ENCODE results near the gene GPR6.

DNA sequence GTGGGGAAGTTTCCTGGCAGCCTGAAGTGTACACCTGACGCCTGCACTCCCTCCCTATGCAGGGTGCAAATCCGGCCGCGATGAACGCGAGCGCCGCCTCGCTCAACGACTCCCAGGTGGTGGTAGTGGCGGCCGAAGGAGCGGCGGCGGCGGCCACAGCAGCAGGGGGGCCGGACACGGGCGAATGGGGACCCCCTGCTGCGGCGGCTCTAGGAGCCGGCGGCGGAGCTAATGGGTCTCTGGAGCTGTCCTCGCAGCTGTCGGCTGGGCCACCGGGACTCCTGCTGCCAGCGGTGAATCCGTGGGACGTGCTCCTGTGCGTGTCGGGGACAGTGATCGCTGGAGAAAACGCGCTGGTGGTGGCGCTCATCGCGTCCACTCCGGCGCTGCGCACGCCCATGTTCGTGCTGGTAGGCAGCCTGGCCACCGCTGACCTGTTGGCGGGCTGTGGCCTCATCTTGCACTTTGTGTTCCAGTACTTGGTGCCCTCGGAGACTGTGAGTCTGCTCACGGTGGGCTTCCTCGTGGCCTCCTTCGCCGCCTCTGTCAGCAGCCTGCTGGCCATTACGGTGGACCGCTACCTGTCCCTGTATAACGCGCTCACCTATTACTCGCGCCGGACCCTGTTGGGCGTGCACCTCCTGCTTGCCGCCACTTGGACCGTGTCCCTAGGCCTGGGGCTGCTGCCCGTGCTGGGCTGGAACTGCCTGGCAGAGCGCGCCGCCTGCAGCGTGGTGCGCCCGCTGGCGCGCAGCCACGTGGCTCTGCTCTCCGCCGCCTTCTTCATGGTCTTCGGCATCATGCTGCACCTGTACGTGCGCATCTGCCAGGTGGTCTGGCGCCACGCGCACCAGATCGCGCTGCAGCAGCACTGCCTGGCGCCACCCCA lies 1.2 kb downstream of the GPR6 start:
- TF ChIP-seq POLR2A (IDR thresholded peaks at IDR 0.05) = no peak
- TF ChIP-seq, protein P1, sequence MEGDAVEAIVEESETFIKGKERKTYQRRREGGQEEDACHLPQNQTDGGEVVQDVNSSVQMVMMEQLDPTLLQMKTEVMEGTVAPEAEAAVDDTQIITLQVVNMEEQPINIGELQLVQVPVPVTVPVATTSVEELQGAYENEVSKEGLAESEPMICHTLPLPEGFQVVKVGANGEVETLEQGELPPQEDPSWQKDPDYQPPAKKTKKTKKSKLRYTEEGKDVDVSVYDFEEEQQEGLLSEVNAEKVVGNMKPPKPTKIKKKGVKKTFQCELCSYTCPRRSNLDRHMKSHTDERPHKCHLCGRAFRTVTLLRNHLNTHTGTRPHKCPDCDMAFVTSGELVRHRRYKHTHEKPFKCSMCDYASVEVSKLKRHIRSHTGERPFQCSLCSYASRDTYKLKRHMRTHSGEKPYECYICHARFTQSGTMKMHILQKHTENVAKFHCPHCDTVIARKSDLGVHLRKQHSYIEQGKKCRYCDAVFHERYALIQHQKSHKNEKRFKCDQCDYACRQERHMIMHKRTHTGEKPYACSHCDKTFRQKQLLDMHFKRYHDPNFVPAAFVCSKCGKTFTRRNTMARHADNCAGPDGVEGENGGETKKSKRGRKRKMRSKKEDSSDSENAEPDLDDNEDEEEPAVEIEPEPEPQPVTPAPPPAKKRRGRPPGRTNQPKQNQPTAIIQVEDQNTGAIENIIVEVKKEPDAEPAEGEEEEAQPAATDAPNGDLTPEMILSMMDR (IDR thresholded peaks at IDR 0.05) = no peak

Measured in right lobe of liver (tissue), 4 donors.